ENCODE measurements around the gene LMTK3.

- TF ChIP-seq POLR2AphosphoS5 (IDR thresholded peaks at IDR 0.05; ENCODE audit: low read depth) (no peak), CTCF (IDR thresholded peaks at IDR 0.05; ENCODE audit: insufficient read depth, low read length) (no peak)
These were observed 19.1 kb upstream of the LMTK3 start for GRCh38 chr19:48530770-48531169.
